ENCODE measurements around the gene ZNF717. TPM values are rescaled to one million over a fixed set of nuclear protein-coding genes. Genes with fewer than 3 reads are reported as not detected.

Gene ZNF717
- polyA plus RNA-seq, 1 donor (not counting 4 experiments of a cell fraction or from before 2014, with no cell fraction given) = 15.5 TPM

DNA sequence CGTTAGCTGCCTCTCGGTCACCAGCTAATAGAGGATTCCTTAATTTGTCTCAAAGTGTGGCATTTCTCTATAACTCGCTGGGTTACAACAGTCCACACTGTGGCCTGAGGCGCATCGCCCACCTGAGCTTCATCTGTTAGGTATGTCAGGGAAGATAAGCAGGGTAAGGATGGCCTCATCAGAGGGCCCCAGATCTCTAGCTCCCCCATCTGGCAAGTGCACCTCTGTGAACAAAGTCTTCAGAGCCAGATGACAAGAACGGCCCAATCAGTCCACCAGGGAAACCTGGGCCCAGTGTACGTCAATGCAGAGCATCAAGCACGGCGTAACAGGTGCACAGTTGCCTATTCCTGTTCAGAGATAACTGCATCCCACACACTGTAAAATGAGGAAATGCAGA lies 98.0 kb downstream of the ZNF717 start:
- H3K36me3 ChIP-seq (ENCODE audit: control insufficient read depth in 2 of 2, extremely low read depth in 1 of 2, insufficient read depth in 2 of 2, low read length in 2 of 2) = no peaks in the 10 kb centered on the region
- no peak for TF ChIP-seq EZH2 (IDR thresholded peaks at IDR 0.05; ENCODE audit: low read length)
- TF ChIP-seq, protein P1, sequence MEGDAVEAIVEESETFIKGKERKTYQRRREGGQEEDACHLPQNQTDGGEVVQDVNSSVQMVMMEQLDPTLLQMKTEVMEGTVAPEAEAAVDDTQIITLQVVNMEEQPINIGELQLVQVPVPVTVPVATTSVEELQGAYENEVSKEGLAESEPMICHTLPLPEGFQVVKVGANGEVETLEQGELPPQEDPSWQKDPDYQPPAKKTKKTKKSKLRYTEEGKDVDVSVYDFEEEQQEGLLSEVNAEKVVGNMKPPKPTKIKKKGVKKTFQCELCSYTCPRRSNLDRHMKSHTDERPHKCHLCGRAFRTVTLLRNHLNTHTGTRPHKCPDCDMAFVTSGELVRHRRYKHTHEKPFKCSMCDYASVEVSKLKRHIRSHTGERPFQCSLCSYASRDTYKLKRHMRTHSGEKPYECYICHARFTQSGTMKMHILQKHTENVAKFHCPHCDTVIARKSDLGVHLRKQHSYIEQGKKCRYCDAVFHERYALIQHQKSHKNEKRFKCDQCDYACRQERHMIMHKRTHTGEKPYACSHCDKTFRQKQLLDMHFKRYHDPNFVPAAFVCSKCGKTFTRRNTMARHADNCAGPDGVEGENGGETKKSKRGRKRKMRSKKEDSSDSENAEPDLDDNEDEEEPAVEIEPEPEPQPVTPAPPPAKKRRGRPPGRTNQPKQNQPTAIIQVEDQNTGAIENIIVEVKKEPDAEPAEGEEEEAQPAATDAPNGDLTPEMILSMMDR (optimal IDR thresholded peaks at IDR 0.05 in 1 of 3, IDR thresholded peaks at IDR 0.05 in 1 of 3, conservative IDR thresholded peaks at IDR 0.05 in 1 of 3; ENCODE audit: extremely low read depth in 1 of 3, insufficient read depth in 2 of 3, low read length in 3 of 3) = no peak
- H3K9ac ChIP-seq (ENCODE audit: control insufficient read depth, extremely low read depth, insufficient read depth, low read length) = no peak overlapping the region
- H3K9me3 ChIP-seq (ENCODE audit: control insufficient read depth, low read depth, low read length) = no peaks in the 10 kb centered on the region
- dilution Hi-C loops (cut with MboI; ENCODE audit: extremely low pct_ligation_motif_present, low sequenced_read_pairs) = no loop called here
- H3K9me1 ChIP-seq (ENCODE audit: control insufficient read depth, extremely low read depth, insufficient read depth, low read length) = no peaks in the 10 kb centered on the region
- H3K4me3 ChIP-seq (ENCODE audit: control insufficient read depth in 2 of 3, extremely low read depth in 1 of 3, insufficient read depth in 2 of 3, low read depth in 1 of 3, low read length in 3 of 3) = no peak overlapping the region
- H3K27me3 ChIP-seq (ENCODE audit: control insufficient read depth, extremely low read depth, insufficient read depth, low read length) = no peaks in the 10 kb centered on the region
- no peak overlapping the region for H3K27ac ChIP-seq (ENCODE audit: control insufficient read depth, insufficient read depth, low read length)
- no peaks in the 10 kb centered on the region for H3K4me1 ChIP-seq (ENCODE audit: control insufficient read depth, extremely low read depth, insufficient read depth, low read length)
- H3K79me2 ChIP-seq (ENCODE audit: control insufficient read depth, insufficient read depth, low read length) = no peaks in the 10 kb centered on the region
- FAIRE-seq (no peak), DNase-seq (ENCODE audit: low read depth, low spot score) (no peak)
- no peaks in the 10 kb centered on the region for H4K20me1 ChIP-seq (ENCODE audit: control insufficient read depth, extremely low read depth, insufficient read depth, low read length)
- no peak overlapping the region for H3K4me2 ChIP-seq (ENCODE audit: control insufficient read depth, extremely low read depth, insufficient read depth, low read depth, low read length)
- H2AFZ ChIP-seq (ENCODE audit: control insufficient read depth, low read length) = no peak overlapping the region

Small RNAs within 50 kb of the gene (small RNA-seq; reads per million reads assigned to genes)
- 0 reads per million in 3 experiments for gene MIR4273 (ENCODE audit: insufficient read length in 3 of 3, low read depth in 3 of 3, low replicate concordance in 1 of 3)

Other genes with a start within 250 kb of the ZNF717 start
- gene FRG2C, start 121.2 kb downstream of the ZNF717 start, polyA plus RNA-seq = not detected in 3 replicates